ENCODE results near the gene TUT4.

Gene TUT4

GRCh38 chr1:52427152-52427551 lies 125.7 kb downstream of the TUT4 start:
- Mint-ChIP-seq H3K4me3 (no peak overlapping the region), H3K27ac (peak overlapping the region; percentile 12), H3K4me1 (peaks cover 26% of the 10 kb centered on the region), H3K9me3 (no peaks in the 10 kb centered on the region), H3K27me3 (no peaks in the 10 kb centered on the region), H3K36me3 (peaks cover 53% of the 10 kb centered on the region)
- no peak for ATAC-seq

- Mint-ChIP-seq H3K4me3 (no peak overlapping the region), H3K4me1 (peaks cover 26% of the 10 kb centered on the region), H3K36me3 (peaks cover 48% of the 10 kb centered on the region), H3K27ac (peak overlapping the region; percentile 19), H3K27me3 (no peaks in the 10 kb centered on the region), H3K9me3 (no peaks in the 10 kb centered on the region)
- ATAC-seq: no peak
Observed at GRCh38 chr1:52426371-52426770, 126.5 kb downstream of the TUT4 start.

GRCh38 chr1:52424813-52425212 lies 128.1 kb downstream of the TUT4 start:
- H3K27ac Mint-ChIP-seq: no peak overlapping the region
- no peak overlapping the region for H3K4me3 Mint-ChIP-seq

GRCh38 chr1:52424231-52424636 lies 128.7 kb downstream of the TUT4 start:
- Mint-ChIP-seq H3K4me1 (peaks cover 26% of the 10 kb centered on the region), H3K27ac (peak overlapping the region; percentile 31), H3K36me3 (peaks cover 42% of the 10 kb centered on the region), H3K9me3 (no peaks in the 10 kb centered on the region), H3K27me3 (no peaks in the 10 kb centered on the region), H3K4me3 (no peak overlapping the region)
- ATAC-seq: no peak

More at GRCh38 chr1:52424813-52425212, 128.1 kb downstream of the TUT4 start:
- Mint-ChIP-seq H3K9me3 (no peaks in the 10 kb centered on the region), H3K36me3 (peaks cover 36% of the 10 kb centered on the region), H3K4me1 (peaks cover 26% of the 10 kb centered on the region), H3K27me3 (no peaks in the 10 kb centered on the region)
- ATAC-seq: no peak

GRCh38 chr1:52423771-52424170 lies 129.1 kb downstream of the TUT4 start:
- H3K27me3 Mint-ChIP-seq: no peaks in the 10 kb centered on the region
- H3K4me1 Mint-ChIP-seq: peaks cover 26% of the 10 kb centered on the region
- H3K4me3 Mint-ChIP-seq: no peak overlapping the region
- peak overlapping the region; percentile 31 for H3K27ac Mint-ChIP-seq
- no peak for ATAC-seq
- H3K36me3 Mint-ChIP-seq: peaks cover 41% of the 10 kb centered on the region
- H3K9me3 Mint-ChIP-seq: no peaks in the 10 kb centered on the region

- no peak for ATAC-seq
- no peaks in the 10 kb centered on the region for H3K27me3 Mint-ChIP-seq
- no peak overlapping the region for H3K4me3 Mint-ChIP-seq
- H3K27ac Mint-ChIP-seq: no peak overlapping the region
- no peaks in the 10 kb centered on the region for H3K9me3 Mint-ChIP-seq
- H3K4me1 Mint-ChIP-seq: peaks cover 26% of the 10 kb centered on the region
- H3K36me3 Mint-ChIP-seq: peaks cover 38% of the 10 kb centered on the region
Observed at GRCh38 chr1:52423055-52423454, 129.8 kb downstream of the TUT4 start.

GRCh38 chr1:52420713-52421112 lies 132.2 kb downstream of the TUT4 start:
- Mint-ChIP-seq H3K4me1 (peaks cover 17% of the 10 kb centered on the region), H3K4me3 (no peak overlapping the region), H3K27me3 (no peaks in the 10 kb centered on the region), H3K9me3 (no peaks in the 10 kb centered on the region), H3K27ac (no peak overlapping the region), H3K36me3 (peaks cover 37% of the 10 kb centered on the region)
- ATAC-seq: no peak

GRCh38 chr1:52416811-52417210 lies 136.1 kb downstream of the TUT4 start:
- no peak overlapping the region for H3K4me3 Mint-ChIP-seq
- H3K9me3 Mint-ChIP-seq: no peaks in the 10 kb centered on the region
- peaks cover 51% of the 10 kb centered on the region for H3K36me3 Mint-ChIP-seq
- H3K27ac Mint-ChIP-seq: no peak overlapping the region
- ATAC-seq: no peak
- H3K4me1 Mint-ChIP-seq: no peaks in the 10 kb centered on the region
- no peaks in the 10 kb centered on the region for H3K27me3 Mint-ChIP-seq

- no peak for ATAC-seq
- no peaks in the 10 kb centered on the region for H3K4me1 Mint-ChIP-seq
- no peaks in the 10 kb centered on the region for H3K9me3 Mint-ChIP-seq
- peaks cover 61% of the 10 kb centered on the region for H3K36me3 Mint-ChIP-seq
- H3K27me3 Mint-ChIP-seq: no peaks in the 10 kb centered on the region
- no peak overlapping the region for H3K27ac Mint-ChIP-seq
- H3K4me3 Mint-ChIP-seq: no peak overlapping the region
Observed at GRCh38 chr1:52414942-52415341, 137.9 kb downstream of the TUT4 start.

GRCh38 chr1:52413410-52413989 lies 139.4 kb downstream of the TUT4 start:
- no peaks in the 10 kb centered on the region for H3K27me3 Mint-ChIP-seq
- peaks cover 59% of the 10 kb centered on the region for H3K36me3 Mint-ChIP-seq
- H3K27ac Mint-ChIP-seq: no peak overlapping the region
- no peak overlapping the region for H3K4me3 Mint-ChIP-seq
- ATAC-seq: no peak
- H3K9me3 Mint-ChIP-seq: no peaks in the 10 kb centered on the region
- H3K4me1 Mint-ChIP-seq: no peaks in the 10 kb centered on the region

- Mint-ChIP-seq H3K9me3 (no peaks in the 10 kb centered on the region), H3K27me3 (no peaks in the 10 kb centered on the region), H3K4me3 (peak overlapping the region; percentile 99), H3K27ac (peak overlapping the region; percentile 87), H3K36me3 (peaks cover 24% of the 10 kb centered on the region), H3K4me1 (peaks cover 28% of the 10 kb centered on the region)
- no peak for ATAC-seq
Observed at GRCh38 chr1:52404975-52405338, 147.9 kb downstream of the TUT4 start.

GRCh38 chr1:52404116-52404974 lies 148.5 kb downstream of the TUT4 start, which contains the start of the genes ORC1 and PRPF38A:
Gene ORC1 (minus strand): TSS chr1:52404423. CDS start chr1:52402223, 2,200 bp downstream.
Gene PRPF38A (plus strand): TSS chr1:52404602. CDS start chr1:52404750, 148 bp downstream.
- Mint-ChIP-seq H3K4me3 (peak within 1 kb of the TSS; percentile 99), H3K27me3 (no peaks in the 10 kb centered on the region), H3K27ac (peak within 1 kb of the TSS; percentile 87), H3K4me1 (peaks cover 28% of the 10 kb centered on the region), H3K36me3 (peaks cover 24% of the 10 kb centered on the region), H3K9me3 (no peaks in the 10 kb centered on the region)
- ATAC-seq: peak; percentile 100

- ATAC-seq: peak; percentile 68
- H3K27me3 Mint-ChIP-seq: no peaks in the 10 kb centered on the region
- peak overlapping the region; percentile 99 for H3K4me3 Mint-ChIP-seq
- H3K27ac Mint-ChIP-seq: peak overlapping the region; percentile 87
- H3K36me3 Mint-ChIP-seq: peaks cover 19% of the 10 kb centered on the region
- no peaks in the 10 kb centered on the region for H3K9me3 Mint-ChIP-seq
- H3K4me1 Mint-ChIP-seq: peaks cover 28% of the 10 kb centered on the region
Observed at GRCh38 chr1:52403566-52404115, 149.3 kb downstream of the TUT4 start.

GRCh38 chr1:52402860-52403240 lies 150.0 kb downstream of the TUT4 start:
- H3K9me3 Mint-ChIP-seq: no peaks in the 10 kb centered on the region
- ATAC-seq: no peak
- peak overlapping the region; percentile 87 for H3K27ac Mint-ChIP-seq
- H3K4me1 Mint-ChIP-seq: peaks cover 28% of the 10 kb centered on the region
- H3K4me3 Mint-ChIP-seq: peak overlapping the region; percentile 99
- H3K36me3 Mint-ChIP-seq: peaks cover 14% of the 10 kb centered on the region
- H3K27me3 Mint-ChIP-seq: no peaks in the 10 kb centered on the region

- Mint-ChIP-seq H3K27me3 (no peaks in the 10 kb centered on the region), H3K27ac (no peak overlapping the region), H3K9me3 (no peaks in the 10 kb centered on the region), H3K36me3 (peaks cover 27% of the 10 kb centered on the region), H3K4me1 (peaks cover 14% of the 10 kb centered on the region), H3K4me3 (no peak overlapping the region)
- no peak for ATAC-seq
Observed at GRCh38 chr1:52400131-52400530, 152.8 kb downstream of the TUT4 start.

All from stimulated activated memory B cell treated with anti-CD40 and anti-IgM and Interleukin-4, amounts not matched to agents 10 μg/mL and 1 μg/mL and 100 μg/mL, for 72 hours (primary cell).